Transverse colon (tissue), 4 donors: ENCODE measurements around the gene BBX. TPM values are rescaled to one million over a fixed set of nuclear protein-coding genes. Genes with fewer than 3 reads are reported as not detected.

Experiments
- DNase-seq: peaks from one replicate; pipeline ENCODE4 v3.0.0-alpha.2; 2019
- H3K27ac ChIP-seq, 4 donors: fragments of 200-600 bp; sonication (generic); 2 replicates each; pipeline ENCODE4 v1.5.1; 2016 to 2018; ENCODE audit warnings: inconsistent platforms in 4 of 4
- H3K27me3 ChIP-seq: fragments of 200-600 bp; sonication (generic); 2 replicates; pipeline ENCODE4 v1.5.1; 2017; ENCODE audit warnings: inconsistent platforms
- H3K36me3 ChIP-seq, 4 donors: fragments of 200-600 bp; sonication (generic); 2 replicates each; pipeline ENCODE4 v1.5.1; 2017 to 2019; ENCODE audit warnings: inconsistent platforms in 4 of 4
- H3K4me1 ChIP-seq, 4 donors: fragments of 200-600 bp; sonication (generic); 2 replicates each; pipeline ENCODE4 v1.5.1; 2017 to 2020; ENCODE audit warnings: inconsistent platforms in 4 of 4
- H3K4me3 ChIP-seq, 4 donors: fragments of 200-600 bp; sonication (generic); 1 replicate in 1 of 4; 2 replicates in 3 of 4; pipeline versions ENCODE4 v1.5.1 to v1.6.1; 2017 to 2019; ENCODE audit warnings: inconsistent platforms in 4 of 4
- H3K9me3 ChIP-seq, 2 donors: fragments of 200-600 bp; sonication (generic); 2 replicates each; pipeline ENCODE4 v1.5.1; 2017 to 2019; ENCODE audit warnings: inconsistent platforms in 2 of 2
- CTCF ChIP-seq, 5 experiments: fragments of 200-600 bp in 3 of 5; fragments of 450-650 bp in 2 of 5; sonication (generic) in 3 of 5; IDR thresholded peaks; 1 replicate in 2 of 5; 2 replicates in 3 of 5; pipeline ENCODE4 v1.5.1; 2016 to 2017; ENCODE audit warnings: antibody characterized with exemption in 5 of 5, inconsistent platforms in 3 of 5, mild to moderate bottlenecking in 2 of 5, moderate library complexity in 1 of 5
- EP300 ChIP-seq: sonication (generic); formaldehyde crosslinking; IDR thresholded peaks from one replicate; pipeline ENCODE4 v1.6.1; 2017; ENCODE audit warnings: antibody characterized with exemption, low read depth
- POLR2A ChIP-seq: fragments of 450-650 bp; IDR thresholded peaks from one replicate; pipeline ENCODE4 v1.6.1; 2016; ENCODE audit warnings: antibody characterized with exemption, mild to moderate bottlenecking, moderate library complexity
- POLR2AphosphoS5 ChIP-seq, 3 donors: sonication (generic); formaldehyde crosslinking; IDR thresholded peaks; one replicate each; pipeline ENCODE4 v1.6.1; 2016; ENCODE audit warnings: antibody characterized with exemption in 3 of 3
- WGBS, 2 donors: methylation state at CpG; one replicate each; pipeline ENCODE4 v1.1.5; 2018; ENCODE audit warnings: low coverage in 1 of 2; 5-methylcytosine and 5-hydroxymethylcytosine counted together
- in situ Hi-C, 4 donors: fragments of 200-750 bp; cut with MboI; loops; one replicate each; pipeline versions ENCODE4 v1.15.0 to v1.15.1; 2017; ENCODE audit warnings: low sequenced_read_pairs in 3 of 4, low pct_ligation_motif_present in 1 of 4, low pct_unique_long_range_greater_than_20kb in 1 of 4
- intact Hi-C: fragments of 100-400 bp; cut with DNase I; formaldehyde crosslinking; loops from one replicate; pipeline ENCODE4 v1.15.1; 2023; ENCODE audit warnings: low total_unique reads
- total RNA-seq, 4 donors: library from RNA; depleted of rRNA; stranded (reverse); fragments of >200 nt; gene quantifications; one replicate each; pipeline ENCODE4 v1.1.0, GENCODE V29; 2016

BBX gene
- total RNA-seq, 4 donors from 2014 or later, result 22.5 to 39.6 (median 33.1) TPM

- 60 to 74% methylated on average over 5 to 6 of the region's 6 CpGs for WGBS, 2 donors
- in situ Hi-C loops, result no loop called here
- DNase-seq, result no peak
- TF ChIP-seq POLR2AphosphoS5 (IDR thresholded peaks at IDR 0.05) (no peak), CTCF (IDR thresholded peaks at IDR 0.05) (no peak), POLR2A (no peak), EP300 (no peak)
- Histone ChIP-seq H3K9me3 (no peaks in the 10 kb centered on the region), H3K4me1 (peaks cover 0 to 5% (median 1%) of the 10 kb centered on the region in 4 donors), H3K4me3 (no peak overlapping the region), H3K27me3 (no peaks in the 10 kb centered on the region), H3K36me3 (no peaks in the 10 kb centered on the region), H3K27ac (no peak overlapping the region)
- intact Hi-C loops, result no loop called here
Observed at GRCh38 chr3:107816107-107816506, 293.3 kb downstream of the BBX start.

GRCh38 chr3:107817076-107817475 lies 294.3 kb downstream of the BBX start:
- no peaks in the 10 kb centered on the region for H3K36me3 ChIP-seq
- in situ Hi-C loops (no loop called here), intact Hi-C loops (no loop called here)
- no peaks in the 10 kb centered on the region for H3K27me3 ChIP-seq
- DNase-seq, result no peak
- no peak overlapping the region for H3K27ac ChIP-seq
- H3K9me3 ChIP-seq, result no peaks in the 10 kb centered on the region
- no peak overlapping the region for H3K4me3 ChIP-seq
- TF ChIP-seq POLR2A (no peak), POLR2AphosphoS5 (IDR thresholded peaks at IDR 0.05) (no peak), EP300 (no peak), CTCF (IDR thresholded peaks at IDR 0.05) (no peak)
- peaks cover 0 to 5% (median 1%) of the 10 kb centered on the region in 4 donors for H3K4me1 ChIP-seq

- intact Hi-C loops (no loop called here), in situ Hi-C loops (no loop called here)
- 95% methylated on average over 1 of the region's 1 CpG; no CpG with 5 or more reads in 1 of the 2 donors for WGBS, 2 donors
Observed at GRCh38 chr3:107818025-107818424, 295.3 kb downstream of the BBX start.

DNA sequence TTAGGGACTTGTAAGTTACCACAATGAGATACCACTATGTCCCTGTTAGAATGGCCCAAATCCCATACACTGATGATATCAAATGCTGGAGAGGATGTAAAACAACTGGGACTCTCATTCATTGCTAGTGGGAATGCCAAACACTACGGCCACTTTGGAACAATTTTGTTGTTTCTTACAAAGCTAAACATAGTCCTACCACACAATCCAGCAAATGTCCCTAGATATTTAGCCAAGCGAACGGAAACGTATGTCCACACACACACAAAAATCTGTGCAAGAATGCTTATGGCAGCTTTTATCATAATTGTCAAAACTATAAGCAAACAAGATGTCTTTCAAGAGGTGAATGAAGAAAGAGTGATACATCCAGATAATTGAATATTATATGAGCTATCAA lies 296.9 kb downstream of the BBX start:
- H3K4me1 ChIP-seq, result peaks cover 0 to 5% (median 1%) of the 10 kb centered on the region in 4 donors
- WGBS, 2 donors, result 80 to 84% methylated on average over 4 of the region's 4 CpGs
- TF ChIP-seq POLR2AphosphoS5 (IDR thresholded peaks at IDR 0.05) (no peak), CTCF (IDR thresholded peaks at IDR 0.05) (no peak), EP300 (no peak), POLR2A (no peak)
- in situ Hi-C loops (no loop called here), intact Hi-C loops (no loop called here)
- H3K27ac ChIP-seq, result no peak overlapping the region
- H3K9me3 ChIP-seq, result no peaks in the 10 kb centered on the region
- DNase-seq, result no peak
- no peaks in the 10 kb centered on the region for H3K36me3 ChIP-seq
- H3K4me3 ChIP-seq, result no peak overlapping the region
- H3K27me3 ChIP-seq, result no peaks in the 10 kb centered on the region

More at GRCh38 chr3:107818025-107818424, 295.3 kb downstream of the BBX start:
- Histone ChIP-seq H3K4me3 (no peak overlapping the region), H3K36me3 (no peaks in the 10 kb centered on the region), H3K27me3 (no peaks in the 10 kb centered on the region), H3K27ac (no peak overlapping the region), H3K9me3 (no peaks in the 10 kb centered on the region), H3K4me1 (peaks cover 0 to 5% (median 1%) of the 10 kb centered on the region in 4 donors)
- DNase-seq, result no peak
- no peak for TF ChIP-seq EP300

GRCh38 chr3:107822308-107822707 lies 299.5 kb downstream of the BBX start:
- no peak for DNase-seq
- intact Hi-C loops (no loop called here), in situ Hi-C loops (no loop called here)
- no peak for TF ChIP-seq CTCF (IDR thresholded peaks at IDR 0.05)
- no peak for TF ChIP-seq EP300
- no peak for TF ChIP-seq POLR2AphosphoS5 (IDR thresholded peaks at IDR 0.05)
- no peak for TF ChIP-seq POLR2A
- no peak overlapping the region for H3K4me3 ChIP-seq
- H3K27me3 ChIP-seq, result no peaks in the 10 kb centered on the region
- no peaks in the 10 kb centered on the region for H3K9me3 ChIP-seq
- H3K36me3 ChIP-seq, result no peaks in the 10 kb centered on the region
- H3K27ac ChIP-seq, result no peak overlapping the region
- no peaks in the 10 kb centered on the region for H3K4me1 ChIP-seq
- WGBS, 2 donors, result 66% methylated on average over 4 of the region's 4 CpGs; no CpG with 5 or more reads in 1 of the 2 donors
